Heart left ventricle (tissue), 16 donors: ENCODE data around the gene ADSS1. TPM values are rescaled to one million over a fixed set of nuclear protein-coding genes. Genes with fewer than 3 reads are reported as not detected.

Experiments
- ATAC-seq, 4 donors: fragments of 200-7000 bp; cut with Tn5 transposase; one replicate each; pipeline ENCODE4 v1.9.1; 2020 to 2022; ENCODE audit warnings: moderate library complexity in 4 of 4, mild to moderate bottlenecking in 3 of 4, moderate number of reproducible peaks in 1 of 4
- DNase-seq, 5 donors: peaks; one replicate each; pipeline ENCODE4 v3.0.0-alpha.2; 2020
- H3K27ac ChIP-seq, 12 donors: fragments of 200-600 bp; sonication (generic) in 4 of 12; one replicate each; pipeline versions ENCODE4 v1.5.0 to v1.8.0; 2016 to 2022; ENCODE audit warnings: mild to moderate bottlenecking in 2 of 12
- H3K27me3 ChIP-seq, 9 donors: fragments of 200-600 bp; sonication (generic) in 2 of 9; one replicate each; pipeline versions ENCODE4 v1.5.1 to v1.8.0; 2016 to 2022; ENCODE audit warnings: mild to moderate bottlenecking in 3 of 9
- H3K36me3 ChIP-seq, 9 donors: fragments of 200-600 bp; sonication (generic) in 2 of 9; one replicate each; pipeline versions ENCODE4 v1.5.0 to v1.8.0; 2018 to 2022; ENCODE audit warnings: mild to moderate bottlenecking in 2 of 9
- H3K4me1 ChIP-seq, 12 donors: fragments of 200-600 bp; sonication (generic) in 4 of 12; one replicate each; pipeline versions ENCODE4 v1.5.0 to v1.8.0; 2016 to 2022; ENCODE audit warnings: mild to moderate bottlenecking in 3 of 12
- H3K4me3 ChIP-seq, 12 donors: fragments of 200-600 bp; sonication (generic) in 4 of 12; one replicate each; pipeline versions ENCODE4 v1.5.0 to v1.8.0; 2017 to 2022; ENCODE audit warnings: mild to moderate bottlenecking in 9 of 12, moderate library complexity in 4 of 12
- H3K9me3 ChIP-seq, 12 donors: fragments of 200-600 bp; sonication (generic) in 4 of 12; one replicate each; pipeline versions ENCODE4 v1.5.0 to v1.8.0; 2016 to 2022; ENCODE audit warnings: mild to moderate bottlenecking in 1 of 12
- CTCF ChIP-seq, 12 donors: fragments of 200-600 bp; sonication (generic) in 4 of 12; IDR thresholded peaks; one replicate each; pipeline versions ENCODE4 v1.5.0 to v1.8.0; 2018 to 2022; ENCODE audit warnings: antibody characterized with exemption in 12 of 12, mild to moderate bottlenecking in 5 of 12
- POLR2A ChIP-seq, 2 donors: fragments of 450-650 bp; IDR thresholded peaks; one replicate each; pipeline ENCODE4 v1.6.1; 2017; ENCODE audit warnings: antibody characterized with exemption in 2 of 2, mild to moderate bottlenecking in 2 of 2, moderate library complexity in 2 of 2
- WGBS, 4 donors: extraction: QIAGEN DNeasy Blood & Tissue Kit in 2 of 4; methylation state at CpG; one replicate each; pipeline versions ENCODE4 v1.1.5 to v1.1.7; 2013 to 2018; 5-methylcytosine and 5-hydroxymethylcytosine counted together
- intact Hi-C, 10 donors: fragments of 100-400 bp; cut with DNase I; formaldehyde crosslinking; loops; one replicate each; pipeline versions ENCODE4 v1.11.1 to v1.14.2; 2022
- polyA plus RNA-seq, 2 donors: library from polyadenylated mRNA; stranded (reverse); fragments of 200-250 nt; gene quantifications; one replicate each; pipeline ENCODE4 v1.2.3, GENCODE V29; 2013
- total RNA-seq, 9 donors: library from RNA; depleted of rRNA in 2 of 9; stranded (reverse); fragments of >200 nt in 2 of 9; fragmentation: NEBNext Ultra II Directional in 3 of 9; extraction: Animal tissue kit (Norgen Biotek cat#: 25700) in 3 of 9; gene quantifications; one replicate each; pipeline versions ENCODE4 v1.1.0 to v1.2.4, GENCODE V29; 2016 to 2023
- donor health status: ischemic (EF 13 %, LVEDD 7.1; RV severe dilation, severe dysfunction).
- donor health status: healthy with polysubstance abuse.
- donor health status: DM: no; HTN: yes; CAD: no.
- donor health status: DM: no; HTN: no; CAD: no.
- donor health status: ischemic (EF 25% LVEDD 6.9; RV normal size, moderate dysfunction).
- donor health status: ischemic (EF 25% LVEDD 5.7; RV mildly dilated, moderate dysfunction).
- donor health status: healthy.
- donor health status: DM: yes; HTN: yes; CAD: no.
- donor health status: ischemic (EF 35%, LVEDD 5.7; RV mildly dilated, moderate dysfunction).
- donor health status: nonischemic (EF 11% LVEDD 7.7; RV severe dilation, severe dysfunction).
- donor health status: DM: yes; HTN: yes; CAD: no.
- donor health status: PGD.
- donor health status: ischemic (EF 29% LVEDD 5.4; RV normal size, mild dysfunction).
- donor health status: nonischemic (EF 23%, LVEDD 6.1; RV moderate dilation, normal function).

Gene ADSS1
- total and polyA plus RNA-seq, 11 donors = 64.7 to 258 (median 160) TPM

- no peak overlapping the region for H3K27ac ChIP-seq
- H3K36me3 ChIP-seq = peaks cover 0 to 55% (median 46%) of the 10 kb centered on the region in 9 donors
- DNase-seq (peak in 1 of 5 donors; percentile 21), ATAC-seq (no peak)
- TF ChIP-seq CTCF (IDR thresholded peaks at IDR 0.05) = no peak
- TF ChIP-seq POLR2A (IDR thresholded peaks at IDR 0.05) = no peak
- H3K9me3 ChIP-seq = no peaks in the 10 kb centered on the region
- no peaks in the 10 kb centered on the region for H3K27me3 ChIP-seq
- WGBS, 4 donors = 83 to 88% (median 87%) methylated on average over 5 to 11 of the region's 11 CpGs
- H3K4me3 ChIP-seq = no peak overlapping the region
- peaks cover 0 to 30% (median 23%) of the 10 kb centered on the region in 12 donors for H3K4me1 ChIP-seq
- intact Hi-C loops = no loop called here
Measured at GRCh38 chr14:104755621-104756020, 31.6 kb downstream of the ADSS1 start.

- Histone ChIP-seq H3K36me3 (peaks cover 0 to 62% (median 48%) of the 10 kb centered on the region in 9 donors), H3K4me1 (peaks cover 0 to 30% (median 23%) of the 10 kb centered on the region in 12 donors), H3K27me3 (no peaks in the 10 kb centered on the region), H3K4me3 (no peak overlapping the region), H3K9me3 (no peaks in the 10 kb centered on the region), H3K27ac (no peak overlapping the region)
- 78 to 90% (median 87%) methylated on average over 16 to 27 of the region's 27 CpGs for WGBS, 4 donors
- ATAC-seq = no peak
- TF ChIP-seq POLR2A (IDR thresholded peaks at IDR 0.05) = no peak
- TF ChIP-seq CTCF (IDR thresholded peaks at IDR 0.05) = no peak
- intact Hi-C loops = no loop called here
- DNase-seq = peak in 1 of 5 donors; percentile 22
Measured at GRCh38 chr14:104756477-104757237, 32.6 kb downstream of the ADSS1 start.

GRCh38 chr14:104757238-104757585, 33.2 kb downstream of the ADSS1 start:
- DNase-seq (no peak), ATAC-seq (no peak)
- Histone ChIP-seq H3K27me3 (no peaks in the 10 kb centered on the region), H3K36me3 (peaks cover 0 to 66% (median 50%) of the 10 kb centered on the region in 9 donors), H3K4me1 (peaks cover 0 to 26% (median 19%) of the 10 kb centered on the region in 12 donors), H3K9me3 (no peaks in the 10 kb centered on the region), H3K27ac (no peak overlapping the region), H3K4me3 (no peak overlapping the region)
- no peak for TF ChIP-seq CTCF (IDR thresholded peaks at IDR 0.05)
- TF ChIP-seq POLR2A (IDR thresholded peaks at IDR 0.05) = no peak
- 80 to 86% (median 83%) methylated on average over 10 of the region's 10 CpGs for WGBS, 4 donors
- intact Hi-C loops = no loop called here

GRCh38 chr14:104757681-104758392, 33.8 kb downstream of the ADSS1 start:
- whole genome bisulfite sequencing, 4 donors = 88 to 92% (median 90%) methylated on average over 17 to 19 of the region's 19 CpGs
- no peak for ATAC-seq
- Histone ChIP-seq H3K9me3 (no peaks in the 10 kb centered on the region), H3K4me3 (no peak overlapping the region), H3K27me3 (no peaks in the 10 kb centered on the region), H3K27ac (no peak overlapping the region), H3K36me3 (peaks cover 0 to 68% (median 53%) of the 10 kb centered on the region in 9 donors), H3K4me1 (peaks cover 0 to 24% (median 18%) of the 10 kb centered on the region in 12 donors)
- TF ChIP-seq POLR2A (IDR thresholded peaks at IDR 0.05) (no peak), CTCF (IDR thresholded peaks at IDR 0.05) (no peak)
- peak in 1 of 5 donors; percentile 18 for DNase-seq
- intact Hi-C loops = no loop called here
